ENCODE results near the gene ZDHHC3. TPM values are rescaled to one million over a fixed set of nuclear protein-coding genes. Genes with fewer than 3 reads are reported as not detected.

ZDHHC3 gene
- total RNA-seq, 3 donors from 2014 or later: 69.5 to 120 (median 71.9) TPM

DNA sequence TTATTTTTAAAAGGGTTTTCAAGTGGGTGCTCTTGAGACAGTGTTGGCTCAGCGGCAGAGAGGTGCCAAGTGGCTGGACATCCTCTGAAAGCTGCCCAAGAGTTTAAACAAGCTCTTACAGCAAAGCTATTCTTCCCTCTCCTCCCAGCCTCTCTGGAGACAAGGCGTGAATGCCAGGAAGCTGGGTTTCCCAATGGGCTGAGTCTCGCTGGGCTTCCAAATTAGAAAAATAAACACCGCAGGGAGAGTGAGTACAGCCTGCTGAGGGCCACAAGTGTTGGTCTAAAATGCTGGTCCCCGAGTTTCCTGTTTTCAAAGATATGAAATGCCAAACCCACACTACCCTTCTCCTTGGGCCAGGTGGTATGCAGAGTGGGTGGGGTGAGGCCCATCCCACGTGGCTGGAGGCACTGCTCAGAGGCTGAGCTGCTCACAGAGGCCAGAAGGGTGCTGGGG is 36.4 kb downstream of the ZDHHC3 start:
- no peak for DNase-seq (ENCODE audit: low spot score in 2 of 2)
- Histone ChIP-seq H3K36me3 (no peaks in the 10 kb centered on the region), H3K4me3 (no peak overlapping the region), H3K9me3 (no peaks in the 10 kb centered on the region), H3K4me1 (no peaks in the 10 kb centered on the region), H3K27me3 (no peaks in the 10 kb centered on the region), H3K27ac (peak overlapping the region in 1 of 2 donors; percentile 35)
- TF ChIP-seq, protein P1, sequence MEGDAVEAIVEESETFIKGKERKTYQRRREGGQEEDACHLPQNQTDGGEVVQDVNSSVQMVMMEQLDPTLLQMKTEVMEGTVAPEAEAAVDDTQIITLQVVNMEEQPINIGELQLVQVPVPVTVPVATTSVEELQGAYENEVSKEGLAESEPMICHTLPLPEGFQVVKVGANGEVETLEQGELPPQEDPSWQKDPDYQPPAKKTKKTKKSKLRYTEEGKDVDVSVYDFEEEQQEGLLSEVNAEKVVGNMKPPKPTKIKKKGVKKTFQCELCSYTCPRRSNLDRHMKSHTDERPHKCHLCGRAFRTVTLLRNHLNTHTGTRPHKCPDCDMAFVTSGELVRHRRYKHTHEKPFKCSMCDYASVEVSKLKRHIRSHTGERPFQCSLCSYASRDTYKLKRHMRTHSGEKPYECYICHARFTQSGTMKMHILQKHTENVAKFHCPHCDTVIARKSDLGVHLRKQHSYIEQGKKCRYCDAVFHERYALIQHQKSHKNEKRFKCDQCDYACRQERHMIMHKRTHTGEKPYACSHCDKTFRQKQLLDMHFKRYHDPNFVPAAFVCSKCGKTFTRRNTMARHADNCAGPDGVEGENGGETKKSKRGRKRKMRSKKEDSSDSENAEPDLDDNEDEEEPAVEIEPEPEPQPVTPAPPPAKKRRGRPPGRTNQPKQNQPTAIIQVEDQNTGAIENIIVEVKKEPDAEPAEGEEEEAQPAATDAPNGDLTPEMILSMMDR (IDR thresholded peaks at IDR 0.05): no peak
- TF ChIP-seq POLR2A (IDR thresholded peaks at IDR 0.05) (no peak), POLR2AphosphoS5 (IDR thresholded peaks at IDR 0.05) (no peak)
- intact Hi-C loops (cut with DNase I; ENCODE audit: low total_unique reads): no loop called here

DNA sequence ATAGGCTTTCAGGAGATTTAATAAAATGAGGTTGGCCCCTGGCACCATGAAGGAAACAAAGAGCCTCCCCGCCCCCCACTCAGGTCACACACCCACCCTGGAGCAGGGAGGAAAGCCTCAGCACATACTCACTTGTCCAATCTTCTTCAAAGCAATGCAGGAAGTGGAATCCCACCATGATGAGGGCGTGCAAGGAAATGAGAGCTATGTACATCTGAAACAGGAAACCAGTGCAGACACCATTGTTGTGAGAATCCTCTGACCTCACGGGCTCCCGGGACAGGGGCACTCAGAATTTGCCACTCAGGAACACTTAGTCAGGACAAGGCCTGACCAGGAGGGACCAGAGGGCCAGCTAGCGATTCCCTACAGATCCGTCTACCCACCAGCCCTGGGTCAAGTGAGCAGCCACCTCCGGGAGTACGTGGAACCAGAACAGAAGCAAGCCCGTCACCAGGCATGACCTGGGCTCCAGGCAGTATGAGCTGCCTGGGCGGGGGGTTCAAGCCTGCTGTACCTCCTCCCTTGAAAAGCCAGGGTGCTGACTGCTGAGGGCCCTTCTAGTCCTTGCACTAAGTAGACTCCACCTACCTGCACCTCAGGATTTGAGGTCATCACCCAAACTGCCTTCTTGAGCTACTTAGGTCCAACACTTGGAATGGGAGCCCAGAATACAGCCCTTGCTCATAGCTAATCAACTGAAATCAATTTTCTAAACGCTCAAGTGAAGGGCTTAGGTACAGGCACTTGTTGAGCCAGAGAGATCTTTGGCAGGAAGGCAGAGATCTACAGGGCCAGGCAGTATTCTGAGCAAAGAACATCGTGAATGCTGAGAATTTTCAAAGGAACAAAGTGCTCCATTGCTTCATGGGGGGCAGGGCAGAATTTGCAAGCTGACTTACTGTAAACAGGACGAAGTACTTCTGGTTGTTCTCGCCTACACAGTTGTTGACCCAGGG is 42.7 kb downstream of the ZDHHC3 start:
- H3K9me3 ChIP-seq: no peaks in the 10 kb centered on the region
- H3K4me1 ChIP-seq: no peaks in the 10 kb centered on the region
- intact Hi-C loops (cut with DNase I; ENCODE audit: low total_unique reads): no loop called here
- no peak overlapping the region for H3K4me3 ChIP-seq
- no peaks in the 10 kb centered on the region for H3K36me3 ChIP-seq
- no peak overlapping the region for H3K27ac ChIP-seq
- TF ChIP-seq POLR2A (IDR thresholded peaks at IDR 0.05) (no peak), POLR2AphosphoS5 (IDR thresholded peaks at IDR 0.05) (no peak)
- TF ChIP-seq, protein P1 (IDR thresholded peaks at IDR 0.05): no peak
- no peaks in the 10 kb centered on the region for H3K27me3 ChIP-seq
- DNase-seq (ENCODE audit: low spot score in 2 of 2): no peak

DNA sequence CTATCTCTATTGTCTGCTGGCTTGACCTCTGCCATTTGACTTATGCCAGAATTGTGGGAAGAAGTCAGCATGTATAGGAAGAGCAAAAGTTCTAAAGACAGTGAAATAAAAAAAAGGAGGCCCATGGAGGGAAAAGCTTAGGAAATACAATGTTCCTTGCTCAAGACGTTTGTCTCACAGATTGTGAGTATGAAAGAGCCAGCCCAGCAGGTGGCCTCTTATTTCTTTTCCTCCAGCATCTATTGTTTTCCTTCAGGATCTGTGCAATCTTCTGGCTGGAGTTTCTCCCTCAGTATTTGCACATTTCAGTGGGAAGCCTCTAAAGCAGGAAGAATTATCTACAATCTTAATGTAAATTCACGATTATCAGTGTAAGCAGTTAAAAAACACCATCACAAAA is 43.7 kb downstream of the ZDHHC3 start:
- TF ChIP-seq POLR2A (IDR thresholded peaks at IDR 0.05): no peak
- TF ChIP-seq POLR2AphosphoS5 (IDR thresholded peaks at IDR 0.05): no peak
- TF ChIP-seq, protein P1 (IDR thresholded peaks at IDR 0.05): no peak
- Histone ChIP-seq H3K4me1 (no peaks in the 10 kb centered on the region), H3K9me3 (no peaks in the 10 kb centered on the region), H3K4me3 (no peak overlapping the region), H3K27me3 (no peaks in the 10 kb centered on the region), H3K36me3 (no peaks in the 10 kb centered on the region), H3K27ac (no peak overlapping the region)
- no peak for DNase-seq (ENCODE audit: low spot score in 2 of 2)
- intact Hi-C loops (cut with DNase I; ENCODE audit: low total_unique reads): no loop called here

DNA sequence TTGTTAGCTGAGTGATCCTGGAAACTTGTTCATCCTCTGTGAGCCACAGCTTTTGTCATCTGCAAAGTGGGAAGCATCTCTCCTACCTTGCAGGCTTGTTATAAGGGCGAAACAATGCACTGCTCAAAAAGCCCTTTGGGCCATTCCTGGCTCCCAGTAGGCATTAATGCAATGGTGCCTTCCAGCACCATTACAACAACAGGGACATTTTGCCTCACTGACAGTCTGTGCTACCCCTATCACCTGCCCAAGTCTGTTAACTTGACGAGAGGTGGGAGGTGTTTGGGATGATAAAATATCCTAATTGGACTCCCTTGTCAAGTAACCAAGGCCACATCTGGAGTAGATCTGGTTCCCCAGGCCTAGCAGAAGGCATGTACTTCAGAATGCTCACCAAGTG is 44.2 kb downstream of the ZDHHC3 start:
- no peaks in the 10 kb centered on the region for H3K9me3 ChIP-seq
- DNase-seq (ENCODE audit: low spot score in 2 of 2): no peak
- no peaks in the 10 kb centered on the region for H3K27me3 ChIP-seq
- intact Hi-C loops (cut with DNase I; ENCODE audit: low total_unique reads): no loop called here
- no peaks in the 10 kb centered on the region for H3K36me3 ChIP-seq
- H3K27ac ChIP-seq: no peak overlapping the region
- no peak for TF ChIP-seq POLR2AphosphoS5 (IDR thresholded peaks at IDR 0.05)
- TF ChIP-seq POLR2A (IDR thresholded peaks at IDR 0.05): no peak
- no peaks in the 10 kb centered on the region for H3K4me1 ChIP-seq
- no peak overlapping the region for H3K4me3 ChIP-seq

DNA sequence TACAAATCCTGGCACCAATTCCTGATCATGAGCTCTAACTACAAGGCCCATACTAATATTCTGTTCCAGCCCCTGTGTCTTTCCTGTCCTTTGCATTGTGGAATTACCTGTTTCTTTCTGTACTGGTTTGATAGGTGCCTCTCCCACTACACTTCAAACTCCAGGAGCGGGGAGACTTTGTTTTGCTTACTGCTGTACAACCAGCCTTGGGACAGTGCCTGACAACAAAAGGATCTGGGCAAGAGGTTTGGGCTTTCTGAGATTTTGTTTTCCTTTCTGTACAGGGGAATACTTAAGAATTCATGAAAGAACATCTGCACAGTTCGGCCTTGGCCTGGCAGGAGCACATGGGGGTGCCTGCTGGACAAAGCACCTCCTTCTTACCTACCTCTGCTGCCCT is 45.1 kb downstream of the ZDHHC3 start:
- no peaks in the 10 kb centered on the region for H3K36me3 ChIP-seq
- H3K4me3 ChIP-seq: no peak overlapping the region
- no peaks in the 10 kb centered on the region for H3K27me3 ChIP-seq
- TF ChIP-seq POLR2A (IDR thresholded peaks at IDR 0.05) (no peak), POLR2AphosphoS5 (IDR thresholded peaks at IDR 0.05) (no peak)
- TF ChIP-seq, protein P1 (IDR thresholded peaks at IDR 0.05): no peak
- DNase-seq (ENCODE audit: low spot score in 2 of 2): no peak
- no peaks in the 10 kb centered on the region for H3K9me3 ChIP-seq
- H3K27ac ChIP-seq: no peak overlapping the region
- no peaks in the 10 kb centered on the region for H3K4me1 ChIP-seq
- intact Hi-C loops (cut with DNase I; ENCODE audit: low total_unique reads): no loop called here

All from breast epithelium (tissue), 4 donors.